ENCODE data around the gene VSIG10L2.
"Not testable (repeated sequence)": the region's sequence is repeated elsewhere in the genome, so short reads cannot be mapped to it uniquely, and the experiment has no call there.

VSIG10L2 gene

GRCh38 chr11:125974284-125974683, 28.4 kb downstream of the VSIG10L2 start:
- no peak for DNase-seq

- no peak for DNase-seq
Observed at GRCh38 chr11:125975634-125976033, 29.8 kb downstream of the VSIG10L2 start.

GRCh38 chr11:125976156-125976555, 30.3 kb downstream of the VSIG10L2 start:
- no peak for DNase-seq

GRCh38 chr11:125977333-125977732, 31.5 kb downstream of the VSIG10L2 start:
- DNase-seq, result no peak

- DNase-seq, result no peak
Observed at GRCh38 chr11:125978181-125978716, 32.4 kb downstream of the VSIG10L2 start.

GRCh38 chr11:125978778-125979407, 33.0 kb downstream of the VSIG10L2 start:
- no peak for DNase-seq

- DNase-seq, result no peak
Observed at GRCh38 chr11:125979511-125979910, 33.7 kb downstream of the VSIG10L2 start.

- DNase-seq, result no peak
Observed at GRCh38 chr11:125980436-125980835, 34.6 kb downstream of the VSIG10L2 start.

GRCh38 chr11:125982348-125982730, 36.5 kb downstream of the VSIG10L2 start:
- DNase-seq, result no peak

GRCh38 chr11:125985956-125986355, 40.1 kb downstream of the VSIG10L2 start:
- DNase-seq, result not testable (repeated sequence)

- DNase-seq, result no peak
Observed at GRCh38 chr11:125987066-125987641, 41.3 kb downstream of the VSIG10L2 start.

- peak; percentile 98 for DNase-seq
Observed at GRCh38 chr11:125990244-125990643, 44.4 kb downstream of the VSIG10L2 start.

GRCh38 chr11:125992893-125993292, 47.0 kb downstream of the VSIG10L2 start:
- no peak for DNase-seq

- DNase-seq, result no peak
Observed at GRCh38 chr11:125994509-125994908, 48.7 kb downstream of the VSIG10L2 start.

- no peak for DNase-seq
Observed at GRCh38 chr11:125995313-125995712, 49.5 kb downstream of the VSIG10L2 start.

GRCh38 chr11:125998267-125998666, 52.4 kb downstream of the VSIG10L2 start:
- DNase-seq, result no peak

GRCh38 chr11:125999234-125999880, 53.5 kb downstream of the VSIG10L2 start:
- DNase-seq, result no peak

GRCh38 chr11:126002181-126002580, 56.3 kb downstream of the VSIG10L2 start:
- no peak for DNase-seq
